Esophagus (tissue), 2 donors: Measurements from ENCODE around the gene CBX8. TPM values are rescaled to one million over a fixed set of nuclear protein-coding genes. Genes with fewer than 3 reads are reported as not detected.

ENCODE experiments used
- H3K27ac ChIP-seq, 2 donors: one replicate each; pipeline ENCODE4 v1.5.1; 2013; ENCODE audit warnings: low read depth in 2 of 2, mild to moderate bottlenecking in 2 of 2, inconsistent platforms in 1 of 2, low read length in 1 of 2, moderate library complexity in 1 of 2
- H3K27me3 ChIP-seq, 2 donors: one replicate each; pipeline ENCODE4 v1.6.1; 2013; ENCODE audit warnings: low read length in 2 of 2, control low read depth in 1 of 2, mild to moderate bottlenecking in 1 of 2; ENCODE audit not compliant: insufficient read depth in 2 of 2, control insufficient read depth in 1 of 2
- H3K36me3 ChIP-seq, 2 donors: one replicate each; pipeline ENCODE4 v1.6.1; 2013; ENCODE audit warnings: low read length in 1 of 2; ENCODE audit not compliant: control insufficient read depth in 2 of 2, insufficient read depth in 2 of 2
- H3K4me1 ChIP-seq, 2 donors: one replicate each; pipeline ENCODE4 v1.6.1; 2013; ENCODE audit warnings: low read length in 1 of 2; ENCODE audit not compliant: control insufficient read depth in 2 of 2, insufficient read depth in 2 of 2
- H3K4me3 ChIP-seq, 2 donors: one replicate each; pipeline ENCODE4 v1.5.1; 2013; ENCODE audit warnings: low read length in 2 of 2, mild to moderate bottlenecking in 2 of 2, low read depth in 1 of 2, moderate library complexity in 1 of 2
- H3K9me3 ChIP-seq, 2 donors: one replicate each; pipeline ENCODE4 v1.6.1; 2013; ENCODE audit warnings: mild to moderate bottlenecking in 2 of 2, low read depth in 1 of 2, low read length in 1 of 2, moderate library complexity in 1 of 2; ENCODE audit not compliant: control insufficient read depth in 2 of 2, insufficient read depth in 1 of 2
- WGBS, 2 donors: extraction: QIAGEN DNeasy Blood & Tissue Kit; methylation state at CpG; one replicate each; pipeline ENCODE4 v1.1.7; 2013; 5-methylcytosine and 5-hydroxymethylcytosine counted together
- polyA plus RNA-seq, 2 donors: library from polyadenylated mRNA; stranded (reverse); fragments of 200-250 nt; gene quantifications; one replicate each; pipeline ENCODE4 v1.2.3, GENCODE V29; 2013
- donor health status: healthy with polysubstance abuse.
- donor health status: Bipolar disorder and iron deficiency.

CBX8 gene
- polyA plus RNA-seq, 2 donors = 2.2 to 3.2 TPM

DNA sequence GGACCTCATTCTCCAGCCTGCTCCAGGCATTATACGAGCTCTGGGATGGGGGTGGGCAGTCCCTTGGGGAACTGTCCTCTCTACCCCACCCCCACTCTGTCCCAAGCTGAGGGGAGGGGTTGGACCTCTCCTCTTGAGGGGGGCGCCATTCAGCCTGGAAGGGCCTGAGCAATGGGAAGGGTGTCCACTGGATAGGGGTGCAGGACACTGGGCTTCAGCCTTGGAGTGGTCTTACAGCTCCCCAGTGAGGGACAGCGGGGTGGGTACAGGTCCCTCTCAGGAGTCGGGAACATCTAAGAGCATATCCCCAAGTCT, 9.5 kb upstream of the CBX8 start:
- Histone ChIP-seq H3K9me3 (peaks cover 2 to 14% of the 10 kb centered on the region in 2 donors), H3K27me3 (peaks cover 5 to 70% of the 10 kb centered on the region in 2 donors), H3K4me1 (peaks cover 0 to 22% of the 10 kb centered on the region in 2 donors), H3K36me3 (no peaks in the 10 kb centered on the region), H3K27ac (no peak overlapping the region), H3K4me3 (no peak overlapping the region)
- WGBS, 2 donors = 24 to 26% methylated on average over 4 of the region's 4 CpGs

DNA sequence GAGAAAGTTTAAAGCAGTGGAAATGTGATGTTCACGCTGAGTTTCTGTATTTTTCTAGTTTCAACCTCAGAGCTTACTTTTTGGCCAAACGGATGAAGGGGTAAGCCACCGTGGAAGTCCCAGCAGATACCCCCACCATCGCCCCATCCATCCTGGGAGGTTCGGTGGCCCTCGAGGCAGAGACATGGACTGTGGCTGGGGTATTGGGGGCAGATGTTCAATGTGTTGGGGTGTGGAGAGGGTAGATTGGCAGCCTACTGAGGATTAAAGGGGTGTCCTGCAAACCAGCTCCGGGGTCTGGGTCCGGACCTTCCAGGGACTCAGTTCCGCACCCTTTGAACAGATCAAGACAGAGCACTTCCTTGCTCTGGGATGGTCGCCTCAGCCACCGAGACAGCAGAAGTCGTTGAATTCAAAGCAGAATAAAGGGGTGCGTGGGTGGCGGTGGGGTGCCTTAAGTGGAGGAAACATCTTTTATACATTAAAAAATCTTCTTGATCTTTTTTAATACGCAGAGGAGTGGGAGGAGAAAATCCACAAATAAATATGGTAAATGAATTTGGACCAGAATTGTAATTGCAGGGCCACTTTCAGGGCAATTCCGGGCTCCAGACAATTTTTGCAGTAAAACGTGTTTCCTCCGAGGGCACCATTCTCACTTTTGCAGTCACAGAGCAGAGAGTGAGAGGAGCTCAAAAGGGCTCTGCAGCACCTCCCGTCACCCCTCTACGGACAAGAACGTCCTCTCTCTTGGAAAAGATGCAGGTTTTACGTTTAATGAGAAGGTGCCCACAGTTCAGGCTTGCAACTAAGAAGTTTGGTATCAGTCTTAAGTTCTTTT, 8.2 kb upstream of the CBX8 start:
- peaks cover 5 to 66% of the 10 kb centered on the region in 2 donors for H3K27me3 ChIP-seq
- peaks cover 2 to 14% of the 10 kb centered on the region in 2 donors for H3K9me3 ChIP-seq
- WGBS, 2 donors = 14 to 19% methylated on average over 22 of the region's 22 CpGs
- no peaks in the 10 kb centered on the region for H3K36me3 ChIP-seq
- H3K4me1 ChIP-seq = peaks cover 0 to 23% of the 10 kb centered on the region in 2 donors
- no peak overlapping the region for H3K4me3 ChIP-seq
- H3K27ac ChIP-seq = no peak overlapping the region

DNA sequence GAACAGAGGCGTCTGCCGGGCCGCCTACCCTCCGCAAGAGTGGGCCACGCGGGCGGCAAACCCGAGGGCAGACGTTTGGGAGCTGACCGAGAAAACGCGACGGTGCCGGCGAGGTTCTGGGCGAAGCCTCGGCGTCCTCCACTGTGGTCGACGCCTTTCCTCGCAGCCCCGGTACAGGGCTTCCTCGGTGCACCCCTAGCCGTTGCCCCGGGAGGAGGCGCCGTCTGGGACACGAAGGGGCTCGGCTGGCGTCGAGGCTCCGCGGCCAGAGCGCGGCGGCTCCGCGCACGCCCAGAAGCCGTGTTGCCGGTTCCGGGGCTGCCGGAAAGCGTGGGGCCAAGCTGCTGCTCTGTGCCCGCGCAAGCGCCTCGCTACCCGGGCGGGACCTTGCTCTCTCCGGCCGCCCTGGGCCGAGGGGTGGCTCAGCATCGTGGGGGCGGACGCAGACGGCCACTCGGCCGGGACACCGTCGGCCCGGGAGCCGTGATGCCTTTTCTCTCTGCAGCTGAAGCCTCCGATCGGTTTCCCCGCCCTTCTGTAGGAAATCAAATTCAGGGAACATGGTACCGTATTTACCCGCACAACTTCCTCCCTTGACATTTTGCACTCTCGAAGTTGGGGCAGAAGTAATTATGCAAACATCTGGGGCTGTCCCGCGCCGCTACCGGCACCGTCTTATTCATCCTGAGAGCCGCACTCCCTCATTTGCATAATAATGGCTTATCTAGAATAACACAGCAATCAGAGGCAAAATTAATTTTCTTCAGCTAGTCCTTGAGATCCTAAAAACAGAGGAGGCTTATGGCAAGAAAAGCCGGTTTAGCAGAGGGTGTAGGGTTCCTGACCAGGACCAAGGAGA, 7.3 kb upstream of the CBX8 start:
- 2 to 3% methylated on average over 67 to 76 of the region's 76 CpGs for WGBS, 2 donors
- Histone ChIP-seq H3K4me1 (peaks cover 0 to 25% of the 10 kb centered on the region in 2 donors), H3K27ac (no peak overlapping the region), H3K27me3 (peaks cover 5 to 67% of the 10 kb centered on the region in 2 donors), H3K36me3 (no peaks in the 10 kb centered on the region), H3K9me3 (peaks cover 2 to 16% of the 10 kb centered on the region in 2 donors), H3K4me3 (peak overlapping the region; percentile 9 to 34)

DNA sequence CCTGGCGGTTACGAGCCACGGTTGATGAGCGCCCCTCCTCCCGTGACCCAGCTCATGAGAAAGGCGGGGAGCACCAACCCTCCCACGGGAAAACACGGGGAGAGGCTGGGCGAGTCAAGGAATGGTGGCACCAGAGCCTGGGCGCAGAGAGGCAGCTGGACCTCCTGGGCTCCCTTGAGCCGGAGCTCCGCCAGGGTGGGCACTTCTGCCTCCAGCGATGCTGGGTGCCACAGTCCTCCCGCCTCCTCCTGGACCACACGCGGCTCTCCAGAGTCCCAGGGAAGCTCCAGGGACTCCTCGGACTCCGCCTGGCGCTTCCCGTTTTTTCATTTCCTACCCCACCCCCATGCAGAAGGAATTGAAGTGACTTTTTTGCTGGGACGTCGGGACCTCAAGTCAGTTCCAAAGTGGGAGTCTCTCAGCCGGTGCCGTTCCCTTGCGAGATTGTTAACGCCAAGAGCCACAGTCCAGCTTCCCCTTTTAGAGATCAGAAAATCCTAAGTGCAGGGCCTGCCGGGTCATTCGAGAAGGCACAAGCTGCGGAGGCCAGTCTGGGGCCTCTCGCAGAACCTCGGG, 6.6 kb upstream of the CBX8 start:
- peaks cover 2 to 17% of the 10 kb centered on the region in 2 donors for H3K9me3 ChIP-seq
- WGBS, 2 donors = 14 to 15% methylated on average over 31 of the region's 31 CpGs
- peaks cover 0 to 29% of the 10 kb centered on the region in 2 donors for H3K4me1 ChIP-seq
- H3K36me3 ChIP-seq = no peaks in the 10 kb centered on the region
- no peak overlapping the region for H3K27ac ChIP-seq
- H3K4me3 ChIP-seq = no peak overlapping the region
- H3K27me3 ChIP-seq = peaks cover 5 to 71% of the 10 kb centered on the region in 2 donors

DNA sequence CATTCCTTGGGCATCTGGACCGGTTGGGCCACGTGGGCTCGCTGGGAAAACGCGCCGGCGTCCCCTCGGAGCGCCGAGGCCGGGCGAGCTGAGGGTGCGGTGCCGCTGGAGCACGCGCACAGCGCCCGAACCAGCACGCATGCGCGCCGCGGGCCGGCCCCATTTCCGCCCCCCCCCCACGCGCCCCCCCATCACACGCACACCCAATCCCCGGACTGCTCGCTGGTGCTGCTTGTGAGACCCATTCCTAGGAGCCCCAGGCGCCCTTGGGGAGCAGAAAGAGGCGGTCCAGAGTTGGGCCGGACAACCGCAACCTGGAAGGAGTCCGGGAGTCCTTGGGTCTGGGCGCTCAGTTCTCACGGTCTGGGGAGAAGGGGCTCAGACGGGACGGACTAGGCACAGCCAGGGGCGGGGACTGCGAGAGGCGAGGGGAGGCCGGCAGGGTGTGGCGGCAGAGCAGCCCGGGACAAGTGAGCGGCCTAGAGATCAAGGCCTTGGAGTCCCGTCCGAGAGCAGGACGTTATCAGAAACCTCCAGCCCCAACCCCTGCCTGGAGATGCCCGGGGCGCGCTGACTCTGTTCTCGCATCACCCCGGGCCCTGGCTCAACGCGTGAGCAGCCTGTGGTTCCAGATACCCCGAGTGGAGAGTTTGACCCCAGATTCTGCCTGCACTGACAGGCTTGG, 6.0 kb upstream of the CBX8 start:
- no peak overlapping the region for H3K4me3 ChIP-seq
- peaks cover 2 to 17% of the 10 kb centered on the region in 2 donors for H3K9me3 ChIP-seq
- 13% methylated on average over 35 to 57 of the region's 57 CpGs for WGBS, 2 donors
- no peaks in the 10 kb centered on the region for H3K36me3 ChIP-seq
- peaks cover under 1 to 71% of the 10 kb centered on the region in 2 donors for H3K27me3 ChIP-seq
- no peak overlapping the region for H3K27ac ChIP-seq
- peaks cover 3 to 34% of the 10 kb centered on the region in 2 donors for H3K4me1 ChIP-seq

DNA sequence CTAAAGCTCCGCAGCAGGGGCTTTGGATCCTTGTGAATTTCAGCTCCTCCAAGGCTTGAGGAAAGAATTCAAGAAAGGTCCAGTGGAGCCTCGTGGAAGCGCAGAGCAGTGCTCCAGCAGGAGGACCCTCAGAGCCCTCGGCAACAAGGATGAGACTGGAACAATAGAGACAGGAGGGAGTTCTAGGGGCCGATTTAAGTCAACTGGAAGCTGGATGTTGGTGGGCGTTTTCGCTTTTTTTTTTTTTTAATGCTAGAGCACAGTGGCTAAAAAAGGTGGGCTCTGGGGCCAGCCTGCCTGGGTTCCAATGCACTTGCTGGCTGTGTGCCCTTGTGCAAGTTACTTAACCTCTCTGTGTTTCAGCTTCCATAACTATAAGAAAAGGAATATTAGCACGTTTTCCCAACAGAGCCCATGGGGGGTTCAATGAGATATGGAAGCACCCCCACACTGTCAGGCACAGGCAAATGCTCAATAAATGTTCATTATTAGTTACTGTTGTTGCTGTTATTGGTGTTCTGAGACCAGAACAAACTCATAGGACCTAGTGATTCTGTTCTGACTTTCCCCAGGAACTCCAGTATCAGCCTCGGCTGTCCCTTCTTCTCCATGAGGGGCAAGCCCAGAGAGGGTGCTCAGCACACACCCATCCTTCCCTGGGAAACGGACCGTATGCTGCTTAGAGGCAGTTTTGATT, 5.3 kb upstream of the CBX8 start:
- H3K9me3 ChIP-seq = peaks cover 2 to 17% of the 10 kb centered on the region in 2 donors
- no peaks in the 10 kb centered on the region for H3K36me3 ChIP-seq
- WGBS, 2 donors = 17 to 19% methylated on average over 11 of the region's 11 CpGs
- peaks cover 4 to 35% of the 10 kb centered on the region in 2 donors for H3K4me1 ChIP-seq
- no peak overlapping the region for H3K27ac ChIP-seq
- H3K4me3 ChIP-seq = no peak overlapping the region
- peaks cover 0 to 69% of the 10 kb centered on the region in 2 donors for H3K27me3 ChIP-seq

DNA sequence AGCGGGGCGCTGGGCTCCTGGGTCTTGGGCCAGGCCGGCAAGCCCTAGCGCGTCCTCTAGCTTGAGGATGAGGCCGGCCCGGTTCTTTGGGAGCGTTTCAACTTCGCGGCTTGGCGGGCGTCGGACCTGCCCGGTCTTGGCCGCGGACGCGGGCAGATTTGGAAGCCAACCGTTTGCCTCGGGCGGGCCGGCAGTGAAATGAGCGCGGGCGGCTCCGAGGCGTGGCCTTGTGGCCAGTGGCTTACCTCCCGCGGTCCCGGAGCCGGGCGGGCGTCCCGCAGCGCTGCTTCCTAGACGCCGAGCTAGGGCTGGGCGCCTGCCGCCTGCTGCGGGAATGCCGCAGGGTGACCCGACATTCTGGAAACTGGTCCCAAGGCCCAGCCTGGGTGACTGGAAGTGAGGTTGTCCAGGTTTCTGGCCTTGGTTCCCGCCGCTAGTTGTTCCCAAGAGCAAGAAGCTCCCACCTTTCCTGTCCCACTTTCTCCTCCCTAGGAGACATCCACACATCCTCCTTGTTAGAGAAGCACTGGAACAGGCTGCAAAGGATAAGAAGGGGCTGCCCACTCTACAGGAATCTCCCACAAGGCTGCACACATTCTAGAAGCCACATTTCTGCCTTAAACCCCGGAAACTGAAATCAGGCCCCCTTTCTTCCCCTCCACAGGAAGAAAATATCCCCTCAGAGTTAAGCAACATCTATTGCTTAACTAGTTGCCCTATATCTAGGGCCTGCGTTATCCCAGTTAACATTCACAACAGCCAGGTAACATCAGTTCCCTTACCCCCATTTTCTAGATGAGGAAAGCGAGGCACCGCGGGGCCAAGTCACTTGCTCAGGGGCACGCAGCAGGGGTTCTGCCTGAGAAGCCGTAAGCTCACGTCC, 4.5 kb upstream of the CBX8 start:
- 9 to 10% methylated on average over 51 to 52 of the region's 52 CpGs for WGBS, 2 donors
- peaks cover 4 to 35% of the 10 kb centered on the region in 2 donors for H3K4me1 ChIP-seq
- peaks cover 2 to 17% of the 10 kb centered on the region in 2 donors for H3K9me3 ChIP-seq
- peak overlapping the region; percentile 31 to 47 for H3K4me3 ChIP-seq
- H3K36me3 ChIP-seq = no peaks in the 10 kb centered on the region
- H3K27me3 ChIP-seq = peaks cover 0 to 62% of the 10 kb centered on the region in 2 donors
- no peak overlapping the region for H3K27ac ChIP-seq
